Measurements from ENCODE around the gene TSC22D4.
A peak's percentile ranks its signal among the peaks of the same experiment; 100 is the strongest.

Gene TSC22D4

DNA sequence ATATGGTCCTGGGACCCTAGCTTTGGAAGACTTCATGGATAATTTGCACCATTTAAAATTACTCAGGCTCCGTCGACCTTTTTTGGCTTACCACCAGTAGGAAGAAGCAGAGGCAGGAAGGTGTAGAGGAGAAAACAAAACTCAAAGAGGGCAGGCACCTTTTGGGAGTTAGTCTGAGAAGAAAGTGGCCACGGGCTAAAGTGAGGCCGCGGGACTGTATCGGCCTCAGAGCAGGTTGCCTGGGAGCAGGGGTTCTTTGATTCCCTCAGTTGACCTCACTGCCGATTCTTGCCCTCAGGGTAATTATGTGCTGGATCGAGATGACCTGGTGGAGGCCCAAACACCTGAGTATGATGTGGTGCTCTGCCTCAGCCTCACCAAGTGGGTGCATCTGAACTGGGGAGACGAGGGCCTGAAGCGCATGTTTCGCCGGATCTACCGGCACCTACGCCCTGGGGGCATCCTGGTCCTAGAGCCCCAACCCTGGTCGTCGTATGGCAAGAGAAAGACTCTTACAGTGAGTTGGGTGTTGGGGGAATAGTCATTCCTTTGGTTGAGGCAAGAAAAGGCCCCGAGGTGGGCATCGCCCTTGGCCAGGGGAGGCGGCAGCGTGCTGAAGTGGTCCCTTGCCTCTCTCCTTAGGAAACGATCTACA, 46.3 kb downstream of the TSC22D4 start:
- H3K36me3 ChIP-seq (ENCODE audit: control insufficient read depth, insufficient read depth, low read length) = peaks cover 5% of the 10 kb centered on the region
- no peak for DNase-seq
- no peak overlapping the region for H2AK5ac ChIP-seq (ENCODE audit: low read length)
- no peak overlapping the region for H4K5ac ChIP-seq (ENCODE audit: low read length)
- H3K56ac ChIP-seq (ENCODE audit: low read length) = peak overlapping the region; percentile 90
- H2BK5ac ChIP-seq (ENCODE audit: low read length) = no peak overlapping the region
- no peak overlapping the region for H2BK120ac ChIP-seq (ENCODE audit: low read depth, low read length)
- peak overlapping the region; percentile 80 for H3K9ac ChIP-seq (ENCODE audit: low read length)
- H3K27ac ChIP-seq (ENCODE audit: low read depth, low read length) = peak overlapping the region; percentile 26
- no peak overlapping the region for H3K4ac ChIP-seq (ENCODE audit: low read depth, low read length)
- H2BK15ac ChIP-seq (replicated peaks; ENCODE audit: low read depth) = no peak overlapping the region
- no peak overlapping the region for H3K23ac ChIP-seq (ENCODE audit: low read length)
- H3K18ac ChIP-seq (ENCODE audit: low read length) = no peak overlapping the region
- H3K79me1 ChIP-seq (ENCODE audit: low read length) = peaks cover 30% of the 10 kb centered on the region
- peaks cover 48% of the 10 kb centered on the region for H3K79me2 ChIP-seq (ENCODE audit: control insufficient read depth, insufficient read depth, low read length)
- H3K4me2 ChIP-seq (ENCODE audit: low read length) = peak overlapping the region; percentile 6
- no peaks in the 10 kb centered on the region for H3K27me3 ChIP-seq (ENCODE audit: insufficient read depth, low read length, poor library complexity)
- no peak overlapping the region for H3K4me3 ChIP-seq (ENCODE audit: low read length)
- no peak overlapping the region for H4K8ac ChIP-seq (ENCODE audit: low read depth, low read length)
- WGBS (ENCODE audit: extremely low coverage, insufficient coverage, low lambda C conversion rate) = no CpG with 5 or more reads among the region's 21 CpGs
- peaks cover 12% of the 10 kb centered on the region for H3K4me1 ChIP-seq (ENCODE audit: control insufficient read depth, low read depth, low read length)

DNA sequence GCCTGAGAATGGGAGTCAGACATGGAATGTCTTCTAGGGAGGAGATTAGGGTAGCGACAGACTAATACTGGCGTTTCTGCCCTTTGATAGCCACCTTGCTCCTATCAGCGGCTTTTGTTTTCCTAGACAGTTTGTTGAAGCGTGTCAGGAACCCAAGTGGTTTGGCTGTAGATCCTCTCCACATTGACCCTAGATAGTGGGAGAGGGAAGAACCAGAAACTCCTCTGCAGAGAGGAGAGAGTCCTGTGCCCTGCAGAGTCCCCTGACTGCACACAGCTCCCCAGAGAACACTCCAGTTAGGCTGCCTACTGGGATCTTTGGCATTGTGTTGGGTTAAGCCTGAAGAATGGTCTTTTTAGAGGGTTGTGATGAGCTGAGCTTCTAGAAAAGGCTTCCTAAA, 47.0 kb downstream of the TSC22D4 start:
- Histone ChIP-seq H3K79me2 (ENCODE audit: control insufficient read depth, insufficient read depth, low read length) (peaks cover 48% of the 10 kb centered on the region), H3K18ac (ENCODE audit: low read length) (no peak overlapping the region), H3K56ac (ENCODE audit: low read length) (peak overlapping the region; percentile 90), H4K5ac (ENCODE audit: low read length) (no peak overlapping the region), H3K27me3 (ENCODE audit: insufficient read depth, low read length, poor library complexity) (no peaks in the 10 kb centered on the region), H3K4me2 (ENCODE audit: low read length) (peak overlapping the region; percentile 36), H2BK120ac (ENCODE audit: low read depth, low read length) (no peak overlapping the region), H3K9ac (ENCODE audit: low read length) (peak overlapping the region; percentile 80), H3K36me3 (ENCODE audit: control insufficient read depth, insufficient read depth, low read length) (peaks cover 5% of the 10 kb centered on the region), H2BK15ac (replicated peaks; ENCODE audit: low read depth) (no peak overlapping the region), H4K8ac (ENCODE audit: low read depth, low read length) (no peak overlapping the region), H3K79me1 (ENCODE audit: low read length) (peaks cover 30% of the 10 kb centered on the region), H2BK5ac (ENCODE audit: low read length) (no peak overlapping the region), H3K4ac (ENCODE audit: low read depth, low read length) (no peak overlapping the region), H3K4me1 (ENCODE audit: control insufficient read depth, low read depth, low read length) (peaks cover 12% of the 10 kb centered on the region), H3K27ac (ENCODE audit: low read depth, low read length) (peak overlapping the region; percentile 26), H3K23ac (ENCODE audit: low read length) (no peak overlapping the region), H3K4me3 (ENCODE audit: low read length) (no peak overlapping the region), H2AK5ac (ENCODE audit: low read length) (no peak overlapping the region)
- DNase-seq = peak; percentile 24
- WGBS (ENCODE audit: extremely low coverage, insufficient coverage, low lambda C conversion rate) = no CpG with 5 or more reads among the region's 4 CpGs

DNA sequence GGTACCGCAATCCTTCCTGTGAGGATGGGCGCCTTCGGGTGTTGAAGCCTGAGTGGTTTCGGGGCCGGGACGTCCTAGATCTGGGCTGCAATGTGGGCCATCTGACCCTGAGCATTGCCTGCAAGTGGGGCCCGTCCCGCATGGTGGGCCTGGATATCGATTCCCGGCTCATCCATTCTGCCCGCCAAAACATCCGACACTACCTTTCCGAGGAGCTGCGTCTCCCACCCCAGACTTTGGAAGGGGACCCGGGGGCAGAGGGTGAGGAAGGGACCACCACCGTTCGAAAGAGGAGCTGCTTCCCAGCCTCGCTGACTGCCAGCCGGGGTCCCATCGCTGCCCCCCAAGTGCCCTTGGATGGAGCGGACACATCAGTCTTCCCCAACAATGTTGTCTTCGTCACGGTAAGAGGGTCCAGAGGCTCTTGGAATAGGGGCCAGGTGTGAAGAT, 47.7 kb downstream of the TSC22D4 start:
- Histone ChIP-seq H3K4me2 (ENCODE audit: low read length) (peak overlapping the region; percentile 36), H3K79me1 (ENCODE audit: low read length) (peaks cover 30% of the 10 kb centered on the region), H3K27me3 (ENCODE audit: insufficient read depth, low read length, poor library complexity) (no peaks in the 10 kb centered on the region), H2BK5ac (ENCODE audit: low read length) (no peak overlapping the region), H3K79me2 (ENCODE audit: control insufficient read depth, insufficient read depth, low read length) (peaks cover 48% of the 10 kb centered on the region), H3K9ac (ENCODE audit: low read length) (peak overlapping the region; percentile 80), H3K4me1 (ENCODE audit: control insufficient read depth, low read depth, low read length) (peaks cover 12% of the 10 kb centered on the region), H3K4me3 (ENCODE audit: low read length) (no peak overlapping the region), H4K5ac (ENCODE audit: low read length) (no peak overlapping the region), H3K27ac (ENCODE audit: low read depth, low read length) (no peak overlapping the region), H2AK5ac (ENCODE audit: low read length) (no peak overlapping the region), H2BK15ac (replicated peaks; ENCODE audit: low read depth) (no peak overlapping the region), H3K56ac (ENCODE audit: low read length) (peak overlapping the region; percentile 90), H3K36me3 (ENCODE audit: control insufficient read depth, insufficient read depth, low read length) (peaks cover 5% of the 10 kb centered on the region), H3K4ac (ENCODE audit: low read depth, low read length) (no peak overlapping the region), H3K23ac (ENCODE audit: low read length) (no peak overlapping the region), H4K8ac (ENCODE audit: low read depth, low read length) (no peak overlapping the region), H2BK120ac (ENCODE audit: low read depth, low read length) (no peak overlapping the region), H3K18ac (ENCODE audit: low read length) (no peak overlapping the region)
- no CpG with 5 or more reads among the region's 23 CpGs for WGBS (ENCODE audit: extremely low coverage, insufficient coverage, low lambda C conversion rate)
- no peak for DNase-seq

DNA sequence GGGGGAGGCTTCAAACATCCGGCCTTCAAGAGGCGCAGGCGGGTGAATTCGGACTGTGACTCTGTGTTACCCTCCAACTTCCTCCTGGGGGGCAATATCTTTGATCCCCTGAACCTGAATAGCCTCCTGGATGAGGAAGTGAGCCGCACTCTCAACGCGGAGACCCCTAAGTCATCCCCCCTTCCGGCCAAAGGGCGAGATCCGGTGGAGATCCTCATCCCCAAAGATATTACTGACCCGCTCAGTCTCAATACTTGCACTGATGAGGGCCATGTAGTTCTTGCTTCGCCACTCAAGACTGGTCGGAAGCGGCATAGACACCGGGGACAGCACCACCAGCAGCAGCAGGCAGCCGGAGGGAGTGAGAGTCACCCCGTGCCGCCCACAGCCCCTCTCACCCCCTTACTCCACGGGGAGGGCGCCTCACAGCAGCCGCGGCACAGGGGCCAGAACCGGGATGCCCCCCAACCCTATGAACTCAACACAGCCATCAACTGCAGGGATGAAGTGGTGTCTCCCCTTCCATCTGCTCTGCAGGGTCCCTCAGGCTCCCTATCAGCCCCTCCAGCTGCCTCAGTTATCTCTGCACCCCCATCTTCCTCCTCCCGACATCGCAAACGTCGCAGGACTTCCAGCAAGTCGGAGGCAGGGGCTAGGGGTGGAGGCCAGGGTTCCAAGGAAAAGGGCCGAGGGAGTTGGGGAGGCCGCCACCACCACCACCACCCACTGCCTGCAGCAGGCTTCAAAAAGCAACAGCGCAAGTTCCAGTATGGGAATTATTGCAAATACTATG, 48.3 kb downstream of the TSC22D4 start:
- Histone ChIP-seq H4K5ac (ENCODE audit: low read length) (no peak overlapping the region), H3K36me3 (ENCODE audit: control insufficient read depth, insufficient read depth, low read length) (peaks cover 5% of the 10 kb centered on the region), H2BK5ac (ENCODE audit: low read length) (peak overlapping the region; percentile 26), H3K27me3 (ENCODE audit: insufficient read depth, low read length, poor library complexity) (no peaks in the 10 kb centered on the region), H3K79me2 (ENCODE audit: control insufficient read depth, insufficient read depth, low read length) (peaks cover 46% of the 10 kb centered on the region), H3K4me3 (ENCODE audit: low read length) (peak overlapping the region; percentile 3), H4K8ac (ENCODE audit: low read depth, low read length) (no peak overlapping the region), H3K4ac (ENCODE audit: low read depth, low read length) (peak overlapping the region; percentile 86), H3K18ac (ENCODE audit: low read length) (peak overlapping the region; percentile 99), H2BK120ac (ENCODE audit: low read depth, low read length) (no peak overlapping the region), H3K27ac (ENCODE audit: low read depth, low read length) (peak overlapping the region; percentile 39), H3K23ac (ENCODE audit: low read length) (peak overlapping the region; percentile 48), H3K79me1 (ENCODE audit: low read length) (peaks cover 28% of the 10 kb centered on the region), H2BK15ac (replicated peaks; ENCODE audit: low read depth) (no peak overlapping the region), H3K56ac (ENCODE audit: low read length) (peak overlapping the region; percentile 90), H3K4me1 (ENCODE audit: control insufficient read depth, low read depth, low read length) (peaks cover 12% of the 10 kb centered on the region), H2AK5ac (ENCODE audit: low read length) (peak overlapping the region; percentile 4), H3K4me2 (ENCODE audit: low read length) (peak overlapping the region; percentile 30), H3K9ac (ENCODE audit: low read length) (peak overlapping the region; percentile 80)
- WGBS (ENCODE audit: extremely low coverage, insufficient coverage, low lambda C conversion rate) = no CpG with 5 or more reads among the region's 31 CpGs
- DNase-seq = no peak

DNA sequence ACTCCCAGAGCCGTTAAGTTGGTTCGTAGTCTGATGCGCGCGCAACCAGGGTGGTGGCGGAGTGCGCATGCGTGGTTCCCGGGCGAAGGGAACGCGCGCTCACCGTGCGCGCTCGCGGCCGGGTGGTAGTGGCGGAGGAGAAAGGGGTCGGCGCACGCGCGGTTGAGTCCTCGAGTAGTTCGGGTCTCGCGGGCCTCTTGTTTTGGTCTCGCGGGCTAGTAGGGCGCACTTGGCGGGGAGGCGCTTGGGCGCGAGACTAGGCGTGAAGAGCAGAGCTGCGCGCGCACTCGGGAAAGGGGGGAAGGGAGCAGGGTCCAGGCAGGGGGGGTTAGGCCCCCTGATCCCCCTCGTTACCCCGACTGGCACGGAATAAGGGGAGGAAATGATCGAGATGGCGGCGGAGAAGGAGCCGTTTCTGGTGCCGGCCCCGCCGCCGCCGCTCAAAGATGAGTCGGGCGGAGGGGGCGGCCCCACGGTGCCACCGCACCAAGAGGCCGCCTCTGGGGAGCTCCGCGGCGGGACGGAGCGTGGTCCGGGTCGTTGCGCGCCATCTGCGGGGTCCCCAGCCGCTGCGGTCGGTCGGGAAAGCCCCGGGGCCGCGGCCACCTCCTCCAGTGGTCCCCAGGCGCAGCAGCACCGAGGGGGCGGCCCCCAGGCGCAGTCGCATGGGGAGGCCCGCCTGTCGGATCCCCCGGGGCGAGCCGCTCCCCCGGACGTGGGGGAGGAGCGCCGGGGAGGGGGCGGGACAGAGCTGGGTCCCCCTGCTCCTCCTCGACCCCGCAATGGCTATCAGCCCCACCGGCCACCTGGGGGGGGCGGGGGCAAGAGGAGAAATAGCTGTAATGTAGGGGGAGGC, 49.1 kb downstream of the TSC22D4 start, which contains the start of gene MEPCE:
MEPCE (plus strand) TSS at position 195 of the 856 bp plus-strand sequence; CDS start at position 383, 188 bp downstream.
- peak within 1 kb of the TSS; percentile 99 for H3K27ac ChIP-seq (ENCODE audit: low read depth, low read length)
- peak within 1 kb of the TSS; percentile 97 for H3K4me2 ChIP-seq (ENCODE audit: low read length)
- peak within 1 kb of the TSS; percentile 93 for H2BK120ac ChIP-seq (ENCODE audit: low read depth, low read length)
- no peaks in the 10 kb centered on the region for H3K27me3 ChIP-seq (ENCODE audit: insufficient read depth, low read length, poor library complexity)
- peak; percentile 98 for DNase-seq
- peaks cover 39% of the 10 kb centered on the region for H3K79me2 ChIP-seq (ENCODE audit: control insufficient read depth, insufficient read depth, low read length)
- H2BK15ac ChIP-seq (replicated peaks; ENCODE audit: low read depth) = no peak within 1 kb of the TSS
- H3K18ac ChIP-seq (ENCODE audit: low read length) = peak within 1 kb of the TSS; percentile 99
- H3K79me1 ChIP-seq (ENCODE audit: low read length) = peaks cover 24% of the 10 kb centered on the region
- peaks cover 12% of the 10 kb centered on the region for H3K4me1 ChIP-seq (ENCODE audit: control insufficient read depth, low read depth, low read length)
- peaks cover 5% of the 10 kb centered on the region for H3K36me3 ChIP-seq (ENCODE audit: control insufficient read depth, insufficient read depth, low read length)
- H3K9ac ChIP-seq (ENCODE audit: low read length) = peak within 1 kb of the TSS; percentile 97
- peak within 1 kb of the TSS; percentile 86 for H3K4ac ChIP-seq (ENCODE audit: low read depth, low read length)
- peak within 1 kb of the TSS; percentile 83 for H2BK5ac ChIP-seq (ENCODE audit: low read length)
- no CpG with 5 or more reads among the region's 95 CpGs for WGBS (ENCODE audit: extremely low coverage, insufficient coverage, low lambda C conversion rate)
- peak within 1 kb of the TSS; percentile 100 for H3K56ac ChIP-seq (ENCODE audit: low read length)
- no peak within 1 kb of the TSS for H4K5ac ChIP-seq (ENCODE audit: low read length)
- H3K23ac ChIP-seq (ENCODE audit: low read length) = peak within 1 kb of the TSS; percentile 48
- H3K4me3 ChIP-seq (ENCODE audit: low read length) = peak within 1 kb of the TSS; percentile 78
- H4K8ac ChIP-seq (ENCODE audit: low read depth, low read length) = peak within 1 kb of the TSS; percentile 96
- peak within 1 kb of the TSS; percentile 75 for H2AK5ac ChIP-seq (ENCODE audit: low read length)

Measured in mesendoderm (in vitro differentiated cells).